GM19238 (cell line): Measurements from ENCODE around the gene CA14.
"Not testable (repeated sequence)": the region's sequence is repeated elsewhere in the genome, so short reads cannot be mapped to it uniquely, and the experiment has no call there.

Experiments used
- DNase-seq: peaks from one replicate; pipeline ENCODE4 v3.0.0; 2011; ENCODE audit warnings: low spot score; ENCODE audit not compliant: insufficient read length

The CA14 gene

GRCh38 chr1:150257624-150258585, at the start of gene CA14:
TSS of gene CA14 (plus strand) at chr1:150257774. CDS start at chr1:150258129, 355 bp downstream.
- DNase-seq: no peak

- DNase-seq: not testable (repeated sequence)
These were observed 49.1 kb upstream of the CA14 start for GRCh38 chr1:150208460-150208859.

GRCh38 chr1:150210091-150210490, 47.5 kb upstream of the CA14 start:
- no peak for DNase-seq

- DNase-seq: no peak
These were observed 46.9 kb upstream of the CA14 start for GRCh38 chr1:150210706-150211105.

GRCh38 chr1:150212070-150212469, 45.5 kb upstream of the CA14 start:
- DNase-seq: no peak

GRCh38 chr1:150213170-150214098, 44.1 kb upstream of the CA14 start:
- peak; percentile 91 for DNase-seq

GRCh38 chr1:150214099-150214756, 43.3 kb upstream of the CA14 start:
- not testable (repeated sequence) for DNase-seq

- not testable (repeated sequence) for DNase-seq
These were observed 41.7 kb upstream of the CA14 start for GRCh38 chr1:150215855-150216254.

GRCh38 chr1:150221552-150221951, 36.0 kb upstream of the CA14 start:
- no peak for DNase-seq

- no peak for DNase-seq
These were observed 32.6 kb upstream of the CA14 start for GRCh38 chr1:150224983-150225382.

GRCh38 chr1:150225546-150225945, 32.0 kb upstream of the CA14 start:
- no peak for DNase-seq

GRCh38 chr1:150226486-150226885, 31.1 kb upstream of the CA14 start:
- DNase-seq: no peak

GRCh38 chr1:150227228-150227627, 30.3 kb upstream of the CA14 start:
- DNase-seq: no peak

GRCh38 chr1:150228246-150228645, 29.3 kb upstream of the CA14 start:
- not testable (repeated sequence) for DNase-seq

GRCh38 chr1:150232921-150233320, 24.7 kb upstream of the CA14 start:
- DNase-seq: not testable (repeated sequence)

GRCh38 chr1:150233359-150234308, 23.9 kb upstream of the CA14 start:
- DNase-seq: no peak

- no peak for DNase-seq
These were observed 23.3 kb upstream of the CA14 start for GRCh38 chr1:150234309-150234565.

- peak; percentile 72 for DNase-seq
These were observed 22.8 kb upstream of the CA14 start for GRCh38 chr1:150234566-150235293.

GRCh38 chr1:150235294-150235851, 22.2 kb upstream of the CA14 start:
- no peak for DNase-seq
